DND-41 (cell line): ENCODE measurements around the gene AZI2.

Source experiments
- ATAC-seq: fragments of 200-7000 bp; cut with Tn5 transposase; 3 replicates; pipeline ENCODE4 v1.9.1; 2021; ENCODE audit warnings: low read depth; ENCODE audit not compliant: insufficient read depth
- DNase-seq: peaks from one replicate; pipeline ENCODE4 v3.0.0-alpha.2; 2020
- H2AFZ ChIP-seq: 2 replicates; pipeline ENCODE4 v1.6.0; 2012; ENCODE audit warnings: low read depth, low read length
- H3K27ac ChIP-seq: 2 replicates; pipeline ENCODE4 v1.5.1; 2012; ENCODE audit warnings: low read length, inconsistent platforms
- H3K27me3 ChIP-seq: fragments of 200-600 bp; sonication (generic); 2 replicates; pipeline ENCODE4 v1.6.0; 2012; ENCODE audit warnings: low read length, mild to moderate bottlenecking, inconsistent platforms; ENCODE audit not compliant: insufficient read depth, poor library complexity
- H3K36me3 ChIP-seq: 2 replicates; pipeline ENCODE4 v1.5.1; 2012; ENCODE audit warnings: low read length, inconsistent platforms; ENCODE audit not compliant: insufficient read depth
- H3K4me1 ChIP-seq: 2 replicates; pipeline ENCODE4 v1.5.1; 2012; ENCODE audit warnings: mild to moderate bottlenecking, low read length; ENCODE audit not compliant: insufficient read depth
- H3K4me2 ChIP-seq: 2 replicates; pipeline ENCODE4 v1.6.0; 2012; ENCODE audit warnings: mild to moderate bottlenecking, moderate library complexity, low read length, inconsistent platforms; ENCODE audit not compliant: insufficient read depth
- H3K4me3 ChIP-seq, 2 experiments: fragments of 200-600 bp in 1 of 2; shearing (Covaris generic) in 1 of 2; 2 replicates each; pipeline ENCODE4 v1.5.1; 2012 to 2016; ENCODE audit warnings: inconsistent platforms in 2 of 2, low read length in 2 of 2, mild to moderate bottlenecking in 2 of 2, low read depth in 1 of 2, moderate library complexity in 1 of 2
- H3K79me2 ChIP-seq: 2 replicates; pipeline ENCODE4 v1.6.0; 2012; ENCODE audit warnings: low read length, inconsistent platforms; ENCODE audit not compliant: insufficient read depth
- H3K9ac ChIP-seq: 2 replicates; pipeline ENCODE4 v1.6.0; 2012; ENCODE audit warnings: low read depth, mild to moderate bottlenecking, inconsistent platforms, low read length, moderate library complexity
- H3K9me3 ChIP-seq: 2 replicates; pipeline ENCODE4 v1.5.1; 2012; ENCODE audit warnings: low read length, moderate library complexity, mild to moderate bottlenecking, inconsistent platforms; ENCODE audit not compliant: insufficient read depth, severe bottlenecking
- H4K20me1 ChIP-seq: 2 replicates; pipeline ENCODE4 v1.6.0; 2012; ENCODE audit warnings: low read length; ENCODE audit not compliant: insufficient read depth
- EZH2 ChIP-seq: IDR thresholded peaks from 3 replicates; pipeline ENCODE4 v1.6.1; 2012; ENCODE audit warnings: borderline replicate concordance, low read depth, mild to moderate bottlenecking, moderate library complexity, low read length, inconsistent platforms; ENCODE audit not compliant: severe bottlenecking
- TF ChIP-seq, protein P1 (sequence below): IDR thresholded peaks from 2 replicates; pipeline ENCODE4 v1.5.1; 2012; ENCODE audit warnings: borderline replicate concordance, low read length, moderate library complexity, mild to moderate bottlenecking; ENCODE audit not compliant: poor library complexity, severe bottlenecking; ENCODE audit errors: extremely low read depth

AZI2 gene

DNA sequence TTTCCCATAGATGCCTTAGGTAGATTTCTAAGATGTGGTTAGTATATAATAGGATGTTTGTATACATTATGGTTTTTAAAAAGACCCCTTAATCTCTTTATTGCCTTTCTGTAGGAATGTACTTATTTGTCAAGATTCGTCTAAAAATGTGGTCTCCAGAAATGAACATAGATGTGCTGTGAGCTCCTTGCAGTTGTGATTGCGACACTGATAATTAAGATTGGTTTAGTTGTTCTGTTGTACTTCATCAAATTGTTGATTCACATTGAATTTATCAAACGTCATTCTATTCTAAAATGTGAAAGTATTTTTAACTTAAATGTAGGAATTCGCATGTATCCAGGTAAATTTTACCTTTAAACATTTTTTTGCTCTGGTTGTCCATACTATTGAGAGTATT, 56.0 kb downstream of the AZI2 start:
- Histone ChIP-seq H2AFZ (no peak overlapping the region), H3K36me3 (peaks cover 9% of the 10 kb centered on the region; the same call in 1 of the 2 replicates), H3K4me3 (no peak overlapping the region), H3K9me3 (no peaks in the 10 kb centered on the region), H3K4me2 (no peak overlapping the region), H3K4me1 (peaks cover 17% of the 10 kb centered on the region), H3K79me2 (no peaks in the 10 kb centered on the region), H3K27me3 (no peaks in the 10 kb centered on the region), H3K27ac (no peak overlapping the region), H4K20me1 (no peaks in the 10 kb centered on the region), H3K9ac (no peak overlapping the region)
- TF ChIP-seq, protein P1, sequence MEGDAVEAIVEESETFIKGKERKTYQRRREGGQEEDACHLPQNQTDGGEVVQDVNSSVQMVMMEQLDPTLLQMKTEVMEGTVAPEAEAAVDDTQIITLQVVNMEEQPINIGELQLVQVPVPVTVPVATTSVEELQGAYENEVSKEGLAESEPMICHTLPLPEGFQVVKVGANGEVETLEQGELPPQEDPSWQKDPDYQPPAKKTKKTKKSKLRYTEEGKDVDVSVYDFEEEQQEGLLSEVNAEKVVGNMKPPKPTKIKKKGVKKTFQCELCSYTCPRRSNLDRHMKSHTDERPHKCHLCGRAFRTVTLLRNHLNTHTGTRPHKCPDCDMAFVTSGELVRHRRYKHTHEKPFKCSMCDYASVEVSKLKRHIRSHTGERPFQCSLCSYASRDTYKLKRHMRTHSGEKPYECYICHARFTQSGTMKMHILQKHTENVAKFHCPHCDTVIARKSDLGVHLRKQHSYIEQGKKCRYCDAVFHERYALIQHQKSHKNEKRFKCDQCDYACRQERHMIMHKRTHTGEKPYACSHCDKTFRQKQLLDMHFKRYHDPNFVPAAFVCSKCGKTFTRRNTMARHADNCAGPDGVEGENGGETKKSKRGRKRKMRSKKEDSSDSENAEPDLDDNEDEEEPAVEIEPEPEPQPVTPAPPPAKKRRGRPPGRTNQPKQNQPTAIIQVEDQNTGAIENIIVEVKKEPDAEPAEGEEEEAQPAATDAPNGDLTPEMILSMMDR, result no peak
- TF ChIP-seq EZH2, result no peak
- DNase-seq (no peak), ATAC-seq (no peak)

DNA sequence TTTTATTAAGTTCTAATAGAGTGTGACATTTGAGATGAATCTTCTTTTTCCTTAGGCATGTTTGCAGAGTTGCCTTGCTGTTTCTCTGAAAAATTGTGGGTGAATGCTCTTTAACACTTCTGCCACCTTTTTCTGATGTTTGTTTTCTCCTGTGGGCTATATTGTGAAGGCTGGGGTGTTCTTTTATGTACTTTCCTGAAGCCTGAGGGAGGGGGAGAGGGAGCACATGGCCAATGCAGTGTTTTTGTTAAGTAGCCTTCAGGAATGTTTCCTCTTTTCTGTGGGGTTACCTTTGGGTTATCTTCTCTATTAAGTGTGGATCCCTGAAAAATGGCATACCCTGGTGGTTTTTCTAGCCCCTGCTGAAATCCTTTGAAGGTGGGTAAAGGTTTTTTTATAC, 57.0 kb downstream of the AZI2 start:
- Histone ChIP-seq H3K4me2 (no peak overlapping the region), H3K79me2 (no peaks in the 10 kb centered on the region), H3K27me3 (no peaks in the 10 kb centered on the region), H3K4me3 (no peak overlapping the region), H3K27ac (no peak overlapping the region), H3K36me3 (0 out of 2 replicates have a peak, but pooled peaks cover 3% of the 10 kb centered on the region), H3K4me1 (peaks cover 17% of the 10 kb centered on the region), H3K9ac (no peak overlapping the region), H3K9me3 (no peaks in the 10 kb centered on the region), H4K20me1 (no peaks in the 10 kb centered on the region), H2AFZ (no peak overlapping the region)
- TF ChIP-seq, protein P1, result no peak
- TF ChIP-seq EZH2, result no peak
- no peak for ATAC-seq
- no peak for DNase-seq

DNA sequence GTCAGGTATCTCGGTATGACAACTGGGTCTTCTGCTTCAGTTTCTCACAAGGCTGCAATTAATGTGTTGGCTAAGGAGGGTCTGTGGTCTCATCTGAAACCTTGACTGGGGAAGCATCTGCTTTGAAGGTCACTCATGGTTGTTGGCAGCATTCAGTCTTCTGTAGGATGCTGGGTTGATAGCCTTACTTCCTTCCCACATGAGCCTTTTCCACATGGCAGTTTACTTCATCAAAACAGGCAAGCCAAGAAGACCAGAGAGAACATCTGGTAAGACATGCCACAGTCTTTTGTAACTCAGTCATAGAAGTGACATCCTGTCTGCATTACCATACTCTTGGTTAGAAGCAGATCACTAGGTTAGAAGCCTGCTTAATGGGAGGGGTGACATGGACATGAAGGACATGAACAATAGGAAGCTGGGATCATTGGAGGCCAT, 57.7 kb downstream of the AZI2 start:
- Histone ChIP-seq H3K27me3 (no peaks in the 10 kb centered on the region), H3K4me2 (no peak overlapping the region), H3K27ac (no peak overlapping the region), H3K36me3 (0 out of 2 replicates have a peak, but pooled peaks cover 3% of the 10 kb centered on the region), H3K4me1 (peaks cover 15% of the 10 kb centered on the region), H3K9ac (no peak overlapping the region), H3K9me3 (no peaks in the 10 kb centered on the region), H4K20me1 (no peaks in the 10 kb centered on the region), H3K4me3 (no peak overlapping the region), H2AFZ (no peak overlapping the region), H3K79me2 (no peaks in the 10 kb centered on the region)
- DNase-seq (no peak), ATAC-seq (peak; percentile 51; the same call in 2 of the 3 replicates)
- no peak for TF ChIP-seq EZH2
- TF ChIP-seq, protein P1, result no peak

DNA sequence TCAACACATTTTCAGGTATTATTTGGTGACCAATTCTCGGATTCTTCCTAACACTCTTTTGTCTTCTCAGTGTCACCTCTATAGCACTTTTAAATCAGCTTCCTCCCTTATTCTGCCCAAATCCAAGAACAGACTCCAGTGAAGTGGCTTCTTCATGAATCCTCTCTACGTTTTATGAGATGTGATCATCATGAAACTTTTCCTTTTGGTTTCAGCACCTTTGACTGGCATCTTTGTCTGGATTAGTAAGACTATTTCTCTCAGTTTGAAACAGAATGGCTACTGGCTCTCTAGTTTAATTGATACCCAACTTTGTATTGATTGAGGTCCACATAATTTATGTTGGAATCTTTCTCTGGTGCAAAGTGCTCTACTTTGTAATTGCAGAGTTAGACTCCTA, 61.6 kb downstream of the AZI2 start:
- no peak for TF ChIP-seq EZH2
- TF ChIP-seq, protein P1, result no peak
- ATAC-seq, result no peak
- H3K9ac ChIP-seq, result no peak overlapping the region

More for the DNA sequence above, 61.6 kb downstream of the AZI2 start:
- H3K4me3 ChIP-seq, result no peak overlapping the region
- no peak overlapping the region for H3K27ac ChIP-seq
- no peaks in the 10 kb centered on the region for H3K79me2 ChIP-seq
- no peaks in the 10 kb centered on the region for H3K27me3 ChIP-seq
- H3K4me1 ChIP-seq, result no peaks in the 10 kb centered on the region; the same call in 1 of the 2 replicates
- no peak overlapping the region for H2AFZ ChIP-seq
- H3K4me2 ChIP-seq, result no peak overlapping the region
- H4K20me1 ChIP-seq, result no peaks in the 10 kb centered on the region
- no peak for DNase-seq
- 0 out of 2 replicates have a peak, but pooled peaks cover 3% of the 10 kb centered on the region for H3K36me3 ChIP-seq
- no peaks in the 10 kb centered on the region for H3K9me3 ChIP-seq
